HG03025 (cell line): ENCODE measurements around the gene HSDL1.

Source experiments
- ATAC-seq: cut with Tn5 transposase; IDR thresholded peaks from one replicate; pipeline ENCODE4 v1.9.1; 2021; ENCODE audit warnings: mild to moderate bottlenecking, moderate library complexity; ENCODE audit not compliant: unreplicated experiment, low FRiP score

The HSDL1 gene

DNA sequence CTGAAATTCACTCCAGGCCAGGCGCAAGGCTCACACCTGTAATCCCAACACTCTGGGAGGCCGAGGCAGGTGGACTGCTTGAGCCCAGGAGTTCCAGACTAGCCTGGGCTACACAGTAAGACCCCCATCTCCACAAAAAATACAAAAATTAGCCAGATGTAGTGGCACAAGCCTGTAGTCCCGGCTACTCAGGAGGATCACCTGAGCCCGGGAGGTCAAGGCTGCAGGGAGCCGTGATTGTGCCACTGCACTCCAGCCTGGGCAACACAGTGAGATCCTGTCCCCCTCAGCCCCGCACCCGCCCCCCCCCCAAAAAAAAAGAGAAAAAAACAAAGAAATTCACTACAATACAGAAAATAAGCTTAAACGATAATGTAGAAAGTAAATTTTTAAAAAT is 59.7 kb downstream of the HSDL1 start:
- no peak for ATAC-seq

GRCh38 chr16:84084570-84085270 is 60.3 kb downstream of the HSDL1 start:
- ATAC-seq: no peak

GRCh38 chr16:84082835-84083569 is 62.0 kb downstream of the HSDL1 start:
- no peak for ATAC-seq

GRCh38 chr16:84082110-84082509 is 62.9 kb downstream of the HSDL1 start:
- no peak for ATAC-seq

DNA sequence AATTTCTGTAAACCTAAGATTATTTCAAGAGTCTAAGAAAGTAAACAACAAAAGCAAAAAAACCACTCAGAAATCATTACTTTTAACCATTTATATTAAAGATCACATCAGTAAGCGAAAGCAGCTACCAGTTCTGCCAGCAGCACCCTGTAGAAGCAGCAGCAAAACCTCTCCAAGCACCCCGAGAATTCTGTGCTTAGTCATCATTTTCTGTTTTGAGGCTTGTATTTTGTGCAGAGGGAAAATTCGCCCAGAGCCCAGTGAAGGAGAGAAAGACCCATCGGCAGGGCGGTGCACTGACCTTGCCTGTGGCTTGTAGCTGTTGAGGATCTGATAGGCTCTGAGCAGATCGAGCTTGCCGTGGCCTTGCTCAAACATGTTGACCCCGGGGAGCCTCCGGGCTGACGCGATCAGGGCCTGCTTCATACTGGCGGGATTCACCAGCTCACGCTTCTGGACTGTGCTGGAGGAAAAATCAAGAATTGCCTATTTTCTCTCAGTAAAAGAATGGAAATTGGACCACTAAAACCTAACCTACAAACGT is 63.5 kb downstream of the HSDL1 start:
- no peak for ATAC-seq

DNA sequence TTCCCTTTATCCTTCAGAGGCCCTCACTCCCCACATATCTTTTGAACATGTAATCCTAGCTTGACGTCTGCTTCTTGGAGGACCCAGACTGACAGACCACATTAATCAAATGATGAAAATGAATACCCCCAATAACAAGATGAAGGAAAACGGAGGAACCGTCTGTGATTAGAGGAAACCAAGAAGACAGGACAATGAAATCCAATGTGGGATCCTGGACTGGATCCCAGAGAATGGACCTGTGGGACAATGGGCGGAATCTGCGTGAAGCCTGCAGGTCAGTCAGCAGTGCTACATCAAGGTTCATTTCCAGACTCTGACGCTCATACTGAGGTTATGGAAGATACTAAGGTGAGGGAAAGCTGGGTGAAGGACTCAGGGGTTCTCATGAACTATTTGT is 64.2 kb downstream of the HSDL1 start:
- no peak for ATAC-seq

GRCh38 chr16:84080378-84080777 is 64.6 kb downstream of the HSDL1 start:
- no peak for ATAC-seq

- no peak for ATAC-seq
Observed at GRCh38 chr16:84079664-84080063, 65.3 kb downstream of the HSDL1 start.

DNA sequence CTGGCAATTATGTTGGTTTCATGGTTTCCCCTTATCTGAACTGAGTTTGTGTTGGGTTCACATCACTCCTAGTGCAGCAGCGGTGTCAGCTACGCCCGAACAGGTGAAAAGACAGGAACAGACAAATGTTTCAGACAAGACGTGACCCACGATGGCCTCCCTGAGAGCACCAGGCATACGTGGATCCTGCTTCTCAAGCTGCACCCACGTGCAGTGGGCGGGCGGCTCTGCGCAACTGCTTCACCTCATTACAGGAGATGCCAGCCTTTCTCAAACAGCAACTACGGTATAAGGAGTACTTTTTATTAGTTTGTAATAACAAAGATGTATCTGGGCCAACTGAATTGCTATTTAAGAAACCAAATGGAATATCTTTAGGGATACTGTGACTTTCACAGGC is 69.6 kb downstream of the HSDL1 start:
- ATAC-seq: no peak

- ATAC-seq: no peak
Observed at GRCh38 chr16:84074721-84075120, 70.3 kb downstream of the HSDL1 start.
